Natural killer cell (primary cell): ENCODE measurements around the gene DHDDS. TPM values are rescaled to one million over a fixed set of nuclear protein-coding genes. Genes with fewer than 3 reads are reported as not detected.

Experiments
- ATAC-seq, 3 donors: fragments of 150-1000 bp in 2 of 3; fragments of 200-7000 bp in 1 of 3; cut with Tn5 transposase; 1 replicate in 1 of 3; 2 replicates in 2 of 3; pipeline ENCODE4 v1.10.0; 2021; ENCODE audit warnings: mild to moderate bottlenecking in 2 of 3, moderate library complexity in 2 of 3
- DNase-seq, 2 donors: peaks; one replicate each; pipeline versions ENCODE4 v3.0.0 to v3.0.0-alpha.2; 2013 to 2021; ENCODE audit warnings: mixed read lengths in 1 of 2
- H3K27ac ChIP-seq: one replicate; pipeline ENCODE4 v1.5.1; 2013; ENCODE audit warnings: mild to moderate bottlenecking, low read length
- H3K27me3 ChIP-seq: one replicate; pipeline ENCODE4 v1.6.1; 2013; ENCODE audit warnings: low read length; ENCODE audit not compliant: control insufficient read depth, insufficient read depth
- H3K36me3 ChIP-seq: one replicate; pipeline ENCODE4 v1.6.1; 2013; ENCODE audit warnings: low read length; ENCODE audit not compliant: control insufficient read depth, insufficient read depth
- H3K4me1 ChIP-seq: one replicate; pipeline ENCODE4 v1.6.1; 2013; ENCODE audit warnings: low read length; ENCODE audit not compliant: control insufficient read depth, insufficient read depth
- H3K4me3 ChIP-seq: one replicate; pipeline ENCODE4 v1.5.1; 2013; ENCODE audit warnings: low read length
- H3K9me3 ChIP-seq: one replicate; pipeline ENCODE4 v1.6.1; 2013; ENCODE audit warnings: low read length; ENCODE audit not compliant: control insufficient read depth, insufficient read depth
- H3K27ac Mint-ChIP-seq, 2 donors: one replicate each; pipeline ENCODE4 v1.8.0; 2022; ENCODE audit warnings: mild to moderate bottlenecking in 2 of 2, mixed read lengths in 2 of 2, moderate library complexity in 1 of 2
- H3K27me3 Mint-ChIP-seq, 2 donors: one replicate each; pipeline ENCODE4 v1.8.0; 2022; ENCODE audit warnings: low read depth in 2 of 2, mixed read lengths in 2 of 2
- H3K36me3 Mint-ChIP-seq: one replicate; pipeline ENCODE4 v1.8.0; 2022; ENCODE audit warnings: mixed read lengths
- H3K4me1 Mint-ChIP-seq, 2 donors: one replicate each; pipeline ENCODE4 v1.8.0; 2022; ENCODE audit warnings: mixed read lengths in 2 of 2
- H3K4me3 Mint-ChIP-seq: one replicate; pipeline ENCODE4 v1.8.0; 2022; ENCODE audit warnings: mild to moderate bottlenecking, moderate library complexity, mixed read lengths
- H3K9me3 Mint-ChIP-seq, 2 donors: one replicate each; pipeline ENCODE4 v1.8.0; 2022; ENCODE audit warnings: mixed read lengths in 2 of 2
- CTCF ChIP-seq: fragments of 200-600 bp; IDR thresholded peaks from one replicate; pipeline ENCODE4 v1.8.0; 2022; ENCODE audit warnings: antibody characterized with exemption
- WGBS: methylation state at CpG from one replicate; pipeline ENCODE4 v1.1.7; 2013; ENCODE audit warnings: missing lambda C conversion rate; ENCODE audit not compliant: insufficient coverage; 5-methylcytosine and 5-hydroxymethylcytosine counted together
- intact Hi-C: fragments of 100-400 bp; cut with micrococcal nuclease; formaldehyde crosslinking; loops from one replicate; pipeline ENCODE4 v1.14.2; 2022
- total RNA-seq, 4 donors: library from RNA; stranded (reverse); fragments of 120-200 nt in 1 of 4; gene quantifications; one replicate each; pipeline versions ENCODE4 v1.2.3 to v1.2.4, GENCODE V29; 2013 to 2022

DHDDS gene
- total RNA-seq, 3 donors from 2014 or later (not counting 1 experiment from before 2014, with no cell fraction given): 39.6 to 48.6 (median 43.4) TPM

GRCh38 chr1:26412180-26412840 is 19.8 kb upstream of the DHDDS start:
- peaks cover 9 to 29% of the 10 kb centered on the region in 2 donors for H3K4me1 Mint-ChIP-seq
- Histone ChIP-seq H3K4me3 (no peak overlapping the region), H3K27me3 (peaks cover 56% of the 10 kb centered on the region), H3K27ac (no peak overlapping the region), H3K4me1 (peaks cover 12% of the 10 kb centered on the region), H3K9me3 (no peaks in the 10 kb centered on the region), H3K36me3 (no peaks in the 10 kb centered on the region)
- TF ChIP-seq CTCF: no peak
- H3K36me3 Mint-ChIP-seq: no peaks in the 10 kb centered on the region
- H3K27ac Mint-ChIP-seq: no peak overlapping the region
- no peaks in the 10 kb centered on the region for H3K9me3 Mint-ChIP-seq
- no peak overlapping the region for H3K4me3 Mint-ChIP-seq
- ATAC-seq (no peak), DNase-seq (no peak)
- peaks cover 50 to 66% of the 10 kb centered on the region in 2 donors for H3K27me3 Mint-ChIP-seq
- intact Hi-C loops: loop anchor here (10.0 kb wide), 1 partner anchor 48 kb away; no protein-coding TSS in a partner anchor
- WGBS: 29% methylated on average over 9 of the region's 9 CpGs

- Mint-ChIP-seq H3K4me1 (peaks cover 9 to 29% of the 10 kb centered on the region in 2 donors), H3K27ac (no peak overlapping the region), H3K27me3 (peaks cover 50 to 63% of the 10 kb centered on the region in 2 donors), H3K4me3 (no peak overlapping the region), H3K9me3 (no peaks in the 10 kb centered on the region), H3K36me3 (no peaks in the 10 kb centered on the region)
- no peak overlapping the region for H3K27ac ChIP-seq
- no peaks in the 10 kb centered on the region for H3K36me3 ChIP-seq
- WGBS: no CpG with 5 or more reads among the region's 1 CpG
- peaks cover 56% of the 10 kb centered on the region for H3K27me3 ChIP-seq
- no peaks in the 10 kb centered on the region for H3K9me3 ChIP-seq
- intact Hi-C loops: loop anchor here (10.0 kb wide), 1 partner anchor 48 kb away; no protein-coding TSS in a partner anchor
- peaks cover 12% of the 10 kb centered on the region for H3K4me1 ChIP-seq
- TF ChIP-seq CTCF: no peak
- no peak overlapping the region for H3K4me3 ChIP-seq
- DNase-seq (no peak), ATAC-seq (no peak)
Measured at GRCh38 chr1:26413031-26413430, 19.1 kb upstream of the DHDDS start.

DNA sequence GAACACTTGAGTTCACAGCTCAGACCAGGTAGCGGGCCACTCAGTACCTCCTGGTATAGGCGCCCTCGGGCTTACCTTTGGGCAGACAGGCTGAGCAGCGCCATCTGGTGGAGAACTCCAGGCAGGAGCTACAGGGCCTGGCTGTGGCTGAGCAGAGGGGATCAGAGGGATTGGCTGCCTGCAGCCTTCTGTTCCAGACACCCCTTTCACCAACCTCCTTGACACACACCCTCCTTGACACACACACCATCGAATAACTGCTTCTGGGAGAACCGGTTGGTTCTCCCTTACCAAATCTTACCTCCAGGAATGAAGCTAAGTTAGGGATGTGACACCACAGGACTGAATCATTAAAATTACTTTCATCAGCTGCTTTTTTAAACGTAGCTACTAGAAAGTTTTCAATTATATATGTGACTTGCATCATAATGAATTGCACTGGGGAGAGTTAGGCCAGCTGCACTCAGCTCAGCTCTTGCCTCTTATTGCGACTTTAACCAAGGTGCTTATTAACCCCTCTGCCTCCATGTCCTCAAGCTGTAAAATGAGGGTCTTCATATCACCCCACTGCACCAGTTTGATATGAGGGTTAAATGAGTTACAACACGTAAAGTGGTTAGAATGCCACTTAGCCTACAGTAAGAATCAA is 14.9 kb upstream of the DHDDS start:
- Histone ChIP-seq H3K4me3 (no peak overlapping the region), H3K27me3 (peaks cover 24% of the 10 kb centered on the region), H3K27ac (no peak overlapping the region), H3K36me3 (no peaks in the 10 kb centered on the region), H3K9me3 (no peaks in the 10 kb centered on the region), H3K4me1 (no peaks in the 10 kb centered on the region)
- intact Hi-C loops: loop anchor here (1.0 to 10.0 kb wide), 2 partner anchors 52 to 142 kb away; no protein-coding TSS in a partner anchor
- Mint-ChIP-seq H3K27me3 (peaks cover 38 to 47% of the 10 kb centered on the region in 2 donors), H3K27ac (no peak overlapping the region), H3K9me3 (no peaks in the 10 kb centered on the region), H3K4me1 (no peaks in the 10 kb centered on the region), H3K36me3 (no peaks in the 10 kb centered on the region), H3K4me3 (no peak overlapping the region)
- WGBS: 26% methylated on average over 8 of the region's 9 CpGs
- TF ChIP-seq CTCF: peak; percentile 84
- ATAC-seq (peak; percentile 90 to 99 (median 99)), DNase-seq (peak; percentile 77 to 92)
